ENCODE data around the gene ALKBH6. TPM values are rescaled to one million over a fixed set of nuclear protein-coding genes. Genes with fewer than 3 reads are reported as not detected.

Gene ALKBH6
- polyA plus RNA-seq, 12 donors = 6.7 to 13.1 (median 7.8) TPM; not detected in 2

DNA sequence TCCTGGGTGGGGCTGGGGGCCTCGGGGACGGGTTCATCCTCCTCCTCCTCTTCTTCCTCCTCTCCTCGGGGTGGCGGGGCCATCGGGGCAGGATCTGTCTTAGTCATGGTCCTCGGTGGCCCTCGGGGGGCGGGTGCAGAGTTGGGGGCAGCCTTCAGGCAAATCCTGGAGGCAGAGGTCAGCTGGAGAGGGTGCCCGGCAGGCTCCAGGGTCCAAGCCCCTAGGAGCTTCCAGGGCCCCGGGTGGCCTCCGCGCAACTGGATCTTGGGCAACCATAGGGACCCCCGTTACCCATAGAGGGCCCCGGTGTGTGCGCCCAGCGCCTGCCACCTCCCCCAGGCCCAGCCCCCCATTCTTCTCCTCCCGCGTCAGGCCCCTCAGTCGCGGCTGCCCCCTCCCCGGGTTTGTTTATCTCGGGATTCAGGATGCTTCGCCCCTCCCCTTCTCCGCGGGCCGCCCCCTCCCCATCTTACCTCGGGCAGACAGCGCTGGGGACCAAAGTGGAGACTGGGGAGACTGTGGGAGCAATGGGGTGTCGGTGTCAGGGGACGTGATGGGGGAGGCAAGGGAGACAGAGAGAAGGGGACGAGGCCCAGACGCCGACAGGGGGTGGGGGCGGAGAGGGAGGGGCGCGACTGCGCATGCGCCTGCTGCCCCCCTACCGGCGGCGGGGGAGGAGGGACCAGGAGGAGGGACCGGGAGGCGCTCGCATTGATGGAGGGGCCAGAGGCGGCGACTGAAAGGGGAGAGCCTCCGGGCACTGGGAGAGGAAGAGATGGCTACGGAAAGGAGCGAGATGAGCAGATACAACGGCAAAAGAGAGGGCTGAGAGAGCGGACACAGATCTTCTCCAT lies 18.5 kb upstream of the ALKBH6 start, which contains the start of gene CLIP3:
Gene CLIP3, minus strand, starts transcription at position 623 of the 854 bp plus-strand sequence. Its CDS starts 516 bp downstream, at position 107.
- peak; percentile 81 for DNase-seq

DNA sequence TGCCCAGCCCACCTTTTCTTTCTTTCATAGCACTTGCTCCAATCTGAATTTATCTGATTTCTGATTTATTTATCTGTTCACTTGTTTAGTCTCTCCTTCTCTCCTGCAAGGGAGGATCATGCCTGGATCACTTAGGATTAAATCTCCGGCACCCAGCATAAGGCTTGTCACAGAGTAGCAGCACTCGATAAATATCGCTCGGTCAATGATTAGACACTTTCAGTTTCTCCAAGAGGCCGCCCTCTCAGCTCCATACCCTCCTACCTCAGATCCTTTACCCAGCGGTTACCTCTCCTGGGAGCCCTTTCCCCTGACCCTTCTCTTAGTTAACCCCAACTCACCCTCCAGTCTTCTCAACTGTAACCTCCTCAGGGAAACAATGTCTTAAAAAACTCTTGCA lies 17.3 kb upstream of the ALKBH6 start:
- DNase-seq = no peak

DNA sequence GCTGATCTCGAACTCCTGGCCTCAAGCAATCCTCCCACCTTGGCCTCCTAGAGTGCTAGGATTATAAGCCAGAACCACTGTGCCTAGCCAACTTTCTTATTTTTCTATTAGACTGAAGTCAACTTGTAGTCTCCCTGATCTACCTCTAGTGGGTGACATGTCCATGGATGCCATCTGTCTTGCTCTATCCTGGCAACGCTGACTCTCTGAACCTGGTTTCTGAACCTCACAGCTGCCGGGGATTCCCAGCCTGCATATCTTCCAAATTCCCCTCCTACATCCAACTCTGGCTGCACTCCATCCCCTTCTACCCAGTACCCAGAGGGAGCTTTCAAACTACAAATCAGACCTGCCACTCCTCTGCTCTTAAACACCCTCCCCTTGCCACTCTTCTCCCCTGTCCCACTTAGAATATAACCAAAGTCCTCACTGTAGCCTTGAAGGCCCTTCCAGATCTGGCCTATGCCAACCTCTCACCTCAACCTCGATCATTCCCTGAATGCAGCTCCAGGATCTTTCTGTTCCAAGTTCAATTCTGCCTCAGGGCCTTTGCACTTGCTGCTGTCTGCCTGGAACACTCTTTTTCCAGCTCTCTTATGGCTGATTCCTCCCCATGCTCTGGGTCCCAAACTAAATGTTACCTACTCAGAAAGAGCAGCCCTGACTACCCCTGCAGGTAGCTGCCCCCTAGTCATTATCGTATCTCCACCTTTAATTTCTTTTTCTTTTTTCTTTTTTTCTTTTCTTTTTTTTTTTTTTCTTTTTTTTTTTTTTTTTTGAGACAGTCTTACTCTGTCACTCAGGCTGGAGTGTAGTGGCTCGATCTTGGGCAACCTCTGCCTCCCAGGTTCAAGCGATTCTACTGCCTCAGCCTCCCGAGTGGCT lies 16.5 kb upstream of the ALKBH6 start:
- DNase-seq = no peak

DNA sequence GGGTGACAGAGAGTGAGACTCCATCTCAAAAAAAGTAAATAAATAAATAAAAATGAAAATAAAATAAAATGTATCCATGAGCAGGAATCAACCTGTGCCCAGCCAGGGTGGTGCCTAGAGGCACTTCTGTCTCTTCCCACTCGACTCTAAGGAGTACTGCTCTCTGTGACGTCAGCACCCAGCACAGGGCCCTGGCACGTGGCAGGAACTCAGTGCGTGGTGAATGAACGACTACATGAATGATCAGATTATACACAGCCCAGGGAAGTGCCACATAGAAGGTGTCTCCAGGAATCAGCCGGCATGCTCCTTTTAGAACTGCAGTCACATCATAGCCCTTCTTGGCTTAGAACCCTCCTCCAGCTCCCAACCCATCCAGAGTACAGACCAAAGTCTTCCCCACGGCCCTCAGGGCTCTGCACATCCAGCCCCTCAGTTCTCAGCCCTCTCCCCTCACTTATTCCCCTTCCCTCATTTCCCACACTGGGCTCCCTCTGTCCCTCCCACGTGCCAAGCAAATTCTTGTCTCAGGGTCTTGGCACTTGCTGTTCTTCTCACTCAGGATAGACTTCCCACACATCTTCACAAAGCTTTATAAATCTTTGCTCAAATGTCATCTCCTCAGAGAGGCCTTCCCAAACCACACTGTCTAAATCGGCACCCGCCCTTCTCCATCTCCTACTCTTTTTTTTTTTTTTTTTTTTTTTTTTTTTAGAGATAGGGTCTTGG lies 14.5 kb upstream of the ALKBH6 start:
- no peak for DNase-seq

DNA sequence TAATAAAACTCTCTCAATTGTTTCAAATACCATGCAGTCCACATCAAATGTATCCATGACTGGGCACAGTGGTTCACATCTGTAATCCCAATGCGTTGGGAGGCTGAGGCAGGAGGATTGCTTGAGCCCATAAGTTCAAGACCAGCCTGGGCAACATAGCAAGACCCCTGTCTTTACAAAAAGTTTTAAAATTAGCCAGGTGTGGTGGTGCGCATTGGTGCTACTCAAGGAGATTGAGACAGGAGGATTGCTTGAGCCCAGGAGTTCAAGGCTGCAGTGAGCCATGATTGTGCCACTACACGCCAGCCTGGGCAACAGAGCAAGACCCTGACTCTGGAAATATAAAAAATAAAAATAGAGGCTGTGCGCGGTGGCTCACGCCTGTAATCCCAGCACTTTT lies 13.7 kb upstream of the ALKBH6 start:
- no peak for DNase-seq

DNA sequence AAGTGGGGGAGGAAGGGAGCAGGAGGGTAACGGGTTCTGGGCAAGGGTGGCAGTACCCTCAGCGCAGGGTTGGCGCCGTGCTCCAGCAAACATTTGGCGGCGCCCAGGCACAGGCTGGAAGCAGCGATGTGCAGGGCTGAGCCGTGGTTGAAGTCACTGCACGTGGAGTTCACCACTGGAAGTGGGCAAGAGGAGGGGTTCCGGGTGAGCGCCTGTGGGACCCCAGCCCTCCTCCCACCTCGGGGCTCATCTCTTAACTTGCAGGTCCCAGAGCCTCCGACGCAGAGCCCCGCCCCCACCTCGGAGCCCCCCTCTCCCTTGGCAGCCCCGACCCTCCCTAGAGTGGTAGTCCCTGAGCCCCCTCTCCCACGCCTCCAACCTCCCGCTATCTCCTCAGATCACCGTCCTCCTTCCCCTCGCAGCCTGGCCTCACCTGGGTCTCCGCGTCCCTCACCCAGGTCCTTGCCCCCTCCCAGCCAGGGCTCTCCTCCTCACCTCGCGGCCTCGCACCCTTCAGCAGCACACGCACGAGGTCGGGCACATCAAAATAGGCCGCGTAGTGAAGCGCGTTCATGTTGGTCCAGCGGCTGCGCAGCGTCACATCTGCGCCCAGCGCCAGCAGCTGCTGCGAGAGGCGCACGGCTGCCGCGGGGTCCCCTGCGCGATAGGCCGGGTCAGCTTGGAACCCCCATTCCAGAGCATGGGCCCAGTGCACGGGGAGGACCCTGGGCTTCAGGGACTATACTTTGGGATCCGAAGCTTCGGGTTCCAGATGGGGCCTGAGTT lies 12.3 kb upstream of the ALKBH6 start:
- no peak for DNase-seq

DNA sequence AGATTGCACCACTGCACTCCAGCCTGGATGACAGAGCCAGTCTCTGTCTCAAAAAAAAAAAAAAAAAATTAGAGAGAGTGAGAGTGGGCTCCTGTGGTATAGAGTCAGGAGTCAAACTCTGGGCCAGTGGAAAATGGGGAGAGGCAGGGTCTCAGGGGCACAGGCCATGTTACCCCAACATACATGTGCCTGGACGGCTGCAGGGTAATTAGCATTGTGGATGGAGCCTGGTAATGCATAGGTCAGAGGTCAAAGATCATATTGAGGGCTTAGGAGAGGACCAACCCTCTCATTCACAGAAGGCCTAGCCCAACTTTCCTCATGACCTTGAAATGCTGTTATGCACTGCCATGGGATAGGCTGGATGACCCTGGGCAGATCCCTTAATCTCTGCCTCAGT lies 11.5 kb upstream of the ALKBH6 start:
- DNase-seq = no peak

GRCh38 chr19:36023432-36023831 lies 9.4 kb upstream of the ALKBH6 start:
- no peak for DNase-seq

- DNase-seq = no peak
Measured at GRCh38 chr19:36019061-36019670, 5.2 kb upstream of the ALKBH6 start.

- DNase-seq = no peak
Measured at GRCh38 chr19:36013280-36014011, 567 bp downstream of the ALKBH6 start.

GRCh38 chr19:36010402-36010801 lies 3.6 kb downstream of the ALKBH6 start:
- DNase-seq = no peak

- DNase-seq = no peak
Measured at GRCh38 chr19:36009633-36010379, 4.2 kb downstream of the ALKBH6 start.

- DNase-seq = peak; percentile 56
Measured at GRCh38 chr19:36009220-36009619, 4.8 kb downstream of the ALKBH6 start.

GRCh38 chr19:36008336-36008978 lies 5.6 kb downstream of the ALKBH6 start, which contains the start of gene SYNE4:
SYNE4 (minus strand) TSS chr19:36008813; CDS start chr19:36008681, 132 bp downstream.
- no peak for DNase-seq

DNA sequence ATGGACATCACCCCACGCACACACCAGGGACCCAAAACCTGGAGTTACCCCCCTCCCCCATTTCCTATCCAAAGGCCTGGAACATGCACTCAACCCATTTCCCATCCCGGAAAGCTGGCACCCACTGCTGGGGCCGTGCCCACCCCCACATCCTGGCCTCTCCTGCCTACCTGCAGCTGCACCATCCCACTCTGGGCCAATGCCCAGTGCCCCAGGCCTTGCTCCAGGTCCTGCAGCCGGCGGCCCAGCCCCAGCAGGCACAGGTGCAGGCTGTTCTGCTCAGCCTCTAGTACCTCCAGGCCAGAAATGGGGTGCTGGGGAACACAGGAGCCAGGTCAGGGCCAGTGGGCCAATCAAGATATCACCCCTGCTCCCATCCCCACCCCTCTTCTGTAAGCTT lies 7.1 kb downstream of the ALKBH6 start:
- no peak for DNase-seq

GRCh38 chr19:36003284-36003683 lies 10.7 kb downstream of the ALKBH6 start:
- no peak for DNase-seq

GRCh38 chr19:36001605-36002004 lies 12.4 kb downstream of the ALKBH6 start:
- DNase-seq = no peak

GRCh38 chr19:35996777-35997176 lies 17.2 kb downstream of the ALKBH6 start:
- DNase-seq = no peak

Data from muscle of arm (tissue), 12 donors.